Esophagus muscularis mucosa (tissue), 4 donors: ENCODE data around the gene EVA1C. TPM values are rescaled to one million over a fixed set of nuclear protein-coding genes. Genes with fewer than 3 reads are reported as not detected.
"Not testable (repeated sequence)": the region's sequence is repeated elsewhere in the genome, so short reads cannot be mapped to it uniquely, and the experiment has no call there.

Experiments
- DNase-seq: peaks from one replicate; pipeline ENCODE4 v3.0.0-alpha.2; 2017; ENCODE audit errors: extremely low spot score
- H3K27ac ChIP-seq, 4 donors: fragments of 200-600 bp; sonication (generic); replicated peaks in 1 of 4; 1 replicate in 3 of 4; 2 replicates in 1 of 4; pipeline ENCODE4 v1.5.1; 2016 to 2019; ENCODE audit warnings: mild to moderate bottlenecking in 1 of 4
- H3K27me3 ChIP-seq, 4 donors: fragments of 200-600 bp; sonication (generic); one replicate each; pipeline versions ENCODE4 v1.5.1 to v1.6.0; 2016 to 2019
- H3K36me3 ChIP-seq, 4 donors: fragments of 200-600 bp; sonication (generic); one replicate each; pipeline ENCODE4 v1.5.1; 2016 to 2019
- H3K4me1 ChIP-seq, 4 donors: fragments of 200-600 bp; sonication (generic); one replicate each; pipeline ENCODE4 v1.5.1; 2016 to 2019
- H3K4me3 ChIP-seq, 4 donors: fragments of 200-600 bp; sonication (generic); 1 replicate in 2 of 4; 2 replicates in 2 of 4; pipeline ENCODE4 v1.5.1; 2016 to 2019; ENCODE audit warnings: mild to moderate bottlenecking in 4 of 4, moderate library complexity in 1 of 4
- H3K9me3 ChIP-seq, 4 donors: fragments of 200-600 bp; sonication (generic); 1 replicate in 3 of 4; 2 replicates in 1 of 4; pipeline ENCODE4 v1.5.1; 2016 to 2019
- CTCF ChIP-seq, 3 experiments: fragments of 200-600 bp in 2 of 3; fragments of 450-650 bp in 1 of 3; sonication (generic) in 2 of 3; IDR thresholded peaks; one replicate each; pipeline ENCODE4 v1.5.1; 2017 to 2019; ENCODE audit warnings: antibody characterized with exemption in 3 of 3, mild to moderate bottlenecking in 2 of 3, moderate library complexity in 1 of 3
- EP300 ChIP-seq: sonication (generic); formaldehyde crosslinking; IDR thresholded peaks from one replicate; pipeline ENCODE4 v1.6.1; 2017; ENCODE audit warnings: antibody characterized with exemption
- POLR2A ChIP-seq: fragments of 450-650 bp; IDR thresholded peaks from one replicate; pipeline ENCODE4 v1.6.1; 2017; ENCODE audit warnings: antibody characterized with exemption, moderate library complexity, mild to moderate bottlenecking, low read depth
- POLR2AphosphoS5 ChIP-seq, 2 donors: sonication (generic); formaldehyde crosslinking; IDR thresholded peaks; one replicate each; pipeline ENCODE4 v1.6.1; 2017; ENCODE audit warnings: antibody characterized with exemption in 2 of 2
- WGBS: methylation state at CpG from one replicate; pipeline ENCODE4 v1.1.5; 2018; 5-methylcytosine and 5-hydroxymethylcytosine counted together
- intact Hi-C: fragments of 100-400 bp; cut with DNase I; formaldehyde crosslinking; loops from one replicate; pipeline ENCODE4 v1.15.1; 2023
- total RNA-seq, 4 donors: library from RNA; depleted of rRNA; stranded (reverse); fragments of >200 nt; gene quantifications; one replicate each; pipeline versions ENCODE4 v1.1.0 to v1.2.1, GENCODE V29; 2016

Gene EVA1C
- total RNA-seq, 4 donors from 2014 or later: 49.8 to 86.6 (median 64.6) TPM

DNA sequence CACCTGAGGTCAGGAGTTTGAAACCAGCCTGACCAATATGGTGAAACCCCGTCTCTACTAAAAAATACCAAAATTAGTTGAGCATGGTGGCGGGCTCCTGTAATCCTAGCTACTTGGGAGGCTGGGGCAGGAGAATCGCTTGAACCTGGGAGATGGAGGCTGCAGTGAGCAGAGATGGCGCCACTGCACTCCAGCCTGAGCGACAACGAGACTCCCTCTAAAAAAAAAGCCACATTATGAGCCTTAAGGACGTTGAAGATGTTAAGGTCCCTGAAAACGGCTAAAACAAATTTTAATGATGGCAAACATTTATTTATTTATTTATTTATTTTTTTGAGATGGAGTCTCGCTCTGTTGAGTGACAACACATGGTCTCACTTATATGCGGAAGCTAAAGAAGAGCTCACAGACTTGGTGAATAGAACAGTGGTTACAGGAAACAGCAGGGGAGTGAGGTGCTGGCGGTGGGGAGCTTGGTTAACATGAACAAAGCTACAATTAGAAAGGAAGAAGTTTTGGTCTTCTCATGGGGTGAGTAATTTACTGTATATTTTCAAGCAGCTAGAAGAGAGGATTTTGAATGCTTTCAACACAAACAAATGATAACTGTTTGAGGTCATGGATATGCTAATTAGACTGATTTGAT lies 125.8 kb downstream of the EVA1C start:
- 94% methylated on average over 11 of the region's 11 CpGs for WGBS
- TF ChIP-seq EP300 (no peak), CTCF (IDR thresholded peaks at IDR 0.05) (no peak), POLR2A (no peak), POLR2AphosphoS5 (IDR thresholded peaks at IDR 0.05) (no peak)
- intact Hi-C loops: no loop called here

DNA sequence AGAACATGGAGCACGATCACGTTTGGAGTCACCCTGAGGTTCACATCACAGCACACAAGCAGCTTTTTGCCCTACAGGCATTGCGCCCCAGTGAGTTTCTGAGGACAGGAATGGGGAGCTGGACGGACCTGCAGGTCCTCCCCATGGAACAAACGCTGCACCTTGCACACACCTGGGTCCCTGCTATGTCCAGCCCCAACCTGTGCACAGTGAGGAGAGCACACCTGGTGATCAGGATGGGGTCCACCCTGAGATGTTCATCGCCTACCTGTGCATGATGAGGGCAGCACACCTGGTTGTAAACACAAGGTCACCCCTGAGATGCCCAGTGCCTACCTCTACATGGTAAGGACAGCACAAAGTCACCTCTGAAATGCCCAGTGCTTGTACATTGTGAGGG lies 126.9 kb downstream of the EVA1C start:
- 88% methylated on average over 6 of the region's 6 CpGs for WGBS
- intact Hi-C loops: no loop called here
- H3K27ac ChIP-seq: no peak overlapping the region

More for the DNA sequence above, 125.8 kb downstream of the EVA1C start:
- Histone ChIP-seq H3K27me3 (no peaks in the 10 kb centered on the region), H3K27ac (no peak overlapping the region), H3K36me3 (no peaks in the 10 kb centered on the region), H3K4me1 (no peaks in the 10 kb centered on the region), H3K9me3 (no peaks in the 10 kb centered on the region), H3K4me3 (no peak overlapping the region)
- DNase-seq: no peak

DNA sequence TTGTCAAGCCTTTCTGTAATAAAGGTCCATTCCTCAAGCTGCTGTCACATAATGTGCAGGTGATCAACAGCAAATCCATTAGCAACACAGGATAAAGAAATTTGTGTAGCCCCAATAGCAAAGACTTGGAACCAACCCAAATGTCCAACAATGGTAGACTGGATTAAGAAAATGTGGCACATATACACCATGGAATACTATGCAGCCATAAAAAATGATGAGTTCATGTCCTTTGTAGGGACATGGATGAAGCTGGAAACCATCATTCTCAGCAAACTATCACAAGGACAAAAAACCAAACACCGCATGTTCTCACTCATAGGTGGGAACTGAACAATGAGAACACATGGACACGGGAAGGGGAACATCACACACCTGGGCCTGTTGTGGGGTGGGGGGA lies 130.6 kb downstream of the EVA1C start:
- H3K27ac ChIP-seq, DNase-seq, H3K4me3 ChIP-seq, H3K9me3 ChIP-seq, intact Hi-C loops, H3K4me1 ChIP-seq, H3K36me3 ChIP-seq, H3K27me3 ChIP-seq: not testable (repeated sequence)
- WGBS: no CpG with 5 or more reads among the region's 2 CpGs

More for the DNA sequence above, 126.9 kb downstream of the EVA1C start:
- Histone ChIP-seq H3K27me3 (no peaks in the 10 kb centered on the region), H3K4me3 (no peak overlapping the region), H3K36me3 (no peaks in the 10 kb centered on the region), H3K4me1 (no peaks in the 10 kb centered on the region), H3K9me3 (no peaks in the 10 kb centered on the region)
- TF ChIP-seq EP300: no peak
- no peak for TF ChIP-seq POLR2AphosphoS5 (IDR thresholded peaks at IDR 0.05)
- TF ChIP-seq CTCF (IDR thresholded peaks at IDR 0.05): no peak
- TF ChIP-seq POLR2A: no peak
- peak; percentile 81 for DNase-seq

GRCh38 chr21:32543975-32544374 lies 131.5 kb downstream of the EVA1C start:
- Histone ChIP-seq H3K36me3 (no peaks in the 10 kb centered on the region), H3K9me3 (no peaks in the 10 kb centered on the region), H3K4me1 (no peaks in the 10 kb centered on the region), H3K27ac (no peak overlapping the region), H3K4me3 (no peak overlapping the region), H3K27me3 (no peaks in the 10 kb centered on the region)
- peak; percentile 50 for DNase-seq
- intact Hi-C loops: no loop called here
- TF ChIP-seq POLR2AphosphoS5 (IDR thresholded peaks at IDR 0.05): no peak
- no peak for TF ChIP-seq POLR2A
- TF ChIP-seq EP300: no peak
- no peak for TF ChIP-seq CTCF (IDR thresholded peaks at IDR 0.05)
- WGBS: 85% methylated on average over 3 of the region's 3 CpGs

DNA sequence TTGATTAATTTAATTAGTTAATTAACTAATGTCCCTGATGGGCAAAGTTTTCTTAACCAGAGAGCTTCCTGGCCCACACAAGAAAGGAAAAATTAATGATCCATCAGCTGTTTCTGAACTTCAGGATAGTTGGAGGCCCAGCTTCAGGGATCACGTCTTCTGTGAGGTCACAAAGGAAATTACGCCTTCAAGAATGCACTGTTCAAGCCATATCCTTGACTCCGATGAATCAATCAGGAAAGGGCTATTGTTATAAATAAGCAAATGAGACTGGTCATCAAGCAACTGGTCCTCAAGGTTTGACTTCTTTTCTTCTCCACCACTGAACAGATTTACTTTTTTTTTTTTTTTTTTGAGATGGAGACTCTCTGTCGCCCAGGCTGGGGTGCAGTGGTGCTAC lies 132.2 kb downstream of the EVA1C start:
- H3K27ac ChIP-seq: no peak overlapping the region
- no peaks in the 10 kb centered on the region for H3K36me3 ChIP-seq
- no peaks in the 10 kb centered on the region for H3K9me3 ChIP-seq
- intact Hi-C loops: no loop called here
- TF ChIP-seq EP300: no peak
- no peak for TF ChIP-seq CTCF (IDR thresholded peaks at IDR 0.05)
- H3K4me3 ChIP-seq: no peak overlapping the region
- H3K4me1 ChIP-seq: no peaks in the 10 kb centered on the region
- WGBS: 88% methylated on average over 4 of the region's 4 CpGs
- DNase-seq: peak; percentile 19
- no peaks in the 10 kb centered on the region for H3K27me3 ChIP-seq
